ENCODE measurements around the gene SDCCAG8.
A peak's percentile ranks its signal among the peaks of the same experiment; 100 is the strongest.
"Not testable (repeated sequence)": the region's sequence is repeated elsewhere in the genome, so short reads cannot be mapped to it uniquely, and the experiment has no call there.

Gene SDCCAG8

GRCh38 chr1:243336163-243336562 lies 80.3 kb downstream of the SDCCAG8 start:
- DNase-seq (no peak), ATAC-seq (no peak)

GRCh38 chr1:243338848-243339247 lies 83.0 kb downstream of the SDCCAG8 start:
- not testable (repeated sequence) for DNase-seq, ATAC-seq

GRCh38 chr1:243341074-243341473 lies 85.2 kb downstream of the SDCCAG8 start:
- no peak for DNase-seq
- no peak for ATAC-seq

GRCh38 chr1:243343970-243344937 lies 88.4 kb downstream of the SDCCAG8 start:
- ATAC-seq (no peak), DNase-seq (no peak)

GRCh38 chr1:243345205-243345604 lies 89.4 kb downstream of the SDCCAG8 start:
- DNase-seq: no peak

GRCh38 chr1:243346016-243346415 lies 90.2 kb downstream of the SDCCAG8 start:
- ATAC-seq (no peak), DNase-seq (no peak)

More at GRCh38 chr1:243345205-243345604, 89.4 kb downstream of the SDCCAG8 start:
- no peak for ATAC-seq

GRCh38 chr1:243346468-243346867 lies 90.6 kb downstream of the SDCCAG8 start:
- DNase-seq (no peak), ATAC-seq (no peak)

GRCh38 chr1:243348331-243348730 lies 92.5 kb downstream of the SDCCAG8 start:
- DNase-seq (no peak), ATAC-seq (no peak)

- no peak for ATAC-seq
- no peak for DNase-seq
Measured at GRCh38 chr1:243349128-243349527, 93.3 kb downstream of the SDCCAG8 start.

- no peak for DNase-seq
- ATAC-seq: no peak
Measured at GRCh38 chr1:243351337-243351736, 95.5 kb downstream of the SDCCAG8 start.

- DNase-seq: no peak
- no peak for ATAC-seq
Measured at GRCh38 chr1:243354511-243355153, 98.8 kb downstream of the SDCCAG8 start.

- DNase-seq: no peak
- ATAC-seq: no peak
Measured at GRCh38 chr1:243363832-243364231, 108.0 kb downstream of the SDCCAG8 start.

GRCh38 chr1:243364330-243364729 lies 108.5 kb downstream of the SDCCAG8 start:
- DNase-seq (no peak), ATAC-seq (no peak)

- DNase-seq (no peak), ATAC-seq (no peak)
Measured at GRCh38 chr1:243364866-243365265, 109.0 kb downstream of the SDCCAG8 start.

- DNase-seq: no peak
- ATAC-seq: no peak
Measured at GRCh38 chr1:243367314-243367713, 111.5 kb downstream of the SDCCAG8 start.

- no peak for DNase-seq
Measured at GRCh38 chr1:243374412-243374811, 118.6 kb downstream of the SDCCAG8 start.

GRCh38 chr1:243375596-243375995 lies 119.8 kb downstream of the SDCCAG8 start:
- ATAC-seq (no peak), DNase-seq (no peak)

More at GRCh38 chr1:243374412-243374811, 118.6 kb downstream of the SDCCAG8 start:
- no peak for ATAC-seq

- ATAC-seq (no peak), DNase-seq (no peak)
Measured at GRCh38 chr1:243378669-243379068, 122.8 kb downstream of the SDCCAG8 start.

GRCh38 chr1:243379208-243379607 lies 123.4 kb downstream of the SDCCAG8 start:
- DNase-seq: no peak
- ATAC-seq: no peak

- ATAC-seq (no peak), DNase-seq (no peak)
Measured at GRCh38 chr1:243379706-243380105, 123.9 kb downstream of the SDCCAG8 start.

GRCh38 chr1:243388276-243388675 lies 132.4 kb downstream of the SDCCAG8 start:
- ATAC-seq (no peak), DNase-seq (no peak)

GRCh38 chr1:243390162-243390791 lies 134.4 kb downstream of the SDCCAG8 start:
- ATAC-seq (peak; percentile 65), DNase-seq (peak; percentile 7)

- no peak for DNase-seq
- no peak for ATAC-seq
Measured at GRCh38 chr1:243391355-243391754, 135.5 kb downstream of the SDCCAG8 start.
